Amygdala (tissue), 56 donors: ENCODE measurements around the gene CLIP1.
A peak's percentile ranks its signal among the peaks of the same experiment; 100 is the strongest.
"Not testable (repeated sequence)": the region's sequence is repeated elsewhere in the genome, so short reads cannot be mapped to it uniquely, and the experiment has no call there.

Experiments used
- DNase-seq, 56 donors: peaks; one replicate each; lab custom pipeline; 2025; lab: John Stamatoyannopoulos, UW

The CLIP1 gene

GRCh38 chr12:122399592-122400373 is 22.7 kb downstream of the CLIP1 start:
- peak in 33 of 56 donors; percentile 2 to 54 (median 17) for DNase-seq

GRCh38 chr12:122399254-122399591 is 23.2 kb downstream of the CLIP1 start:
- no peak for DNase-seq

GRCh38 chr12:122397981-122398380 is 24.5 kb downstream of the CLIP1 start:
- DNase-seq: not testable (repeated sequence)

GRCh38 chr12:122395319-122395718 is 27.1 kb downstream of the CLIP1 start:
- DNase-seq: no peak

- no peak for DNase-seq
These were observed 27.8 kb downstream of the CLIP1 start for GRCh38 chr12:122394626-122395194.

GRCh38 chr12:122393817-122394216 is 28.7 kb downstream of the CLIP1 start:
- no peak for DNase-seq

- no peak for DNase-seq
These were observed 30.1 kb downstream of the CLIP1 start for GRCh38 chr12:122392411-122392810.

GRCh38 chr12:122389677-122390076 is 32.8 kb downstream of the CLIP1 start:
- no peak for DNase-seq

- no peak for DNase-seq
These were observed 34.6 kb downstream of the CLIP1 start for GRCh38 chr12:122387887-122388286.

- DNase-seq: no peak
These were observed 37.1 kb downstream of the CLIP1 start for GRCh38 chr12:122385171-122386016.

- DNase-seq: no peak
These were observed 39.5 kb downstream of the CLIP1 start for GRCh38 chr12:122382919-122383350.

GRCh38 chr12:122381021-122381420 is 41.4 kb downstream of the CLIP1 start:
- no peak for DNase-seq

- DNase-seq: not testable (repeated sequence)
These were observed 45.7 kb downstream of the CLIP1 start for GRCh38 chr12:122376751-122377150.

GRCh38 chr12:122374707-122375106 is 47.8 kb downstream of the CLIP1 start:
- DNase-seq: peak in 2 of 56 donors; percentile 1 to 6

GRCh38 chr12:122371475-122372045 is 50.9 kb downstream of the CLIP1 start:
- DNase-seq: no peak

GRCh38 chr12:122368361-122369073 is 54.0 kb downstream of the CLIP1 start:
- DNase-seq: no peak

GRCh38 chr12:122367632-122368031 is 54.8 kb downstream of the CLIP1 start:
- not testable (repeated sequence) for DNase-seq

- DNase-seq: peak in 3 of 56 donors; percentile 5 to 12 (median 6)
These were observed 55.6 kb downstream of the CLIP1 start for GRCh38 chr12:122366685-122367475.

GRCh38 chr12:122365226-122365625 is 57.2 kb downstream of the CLIP1 start:
- not testable (repeated sequence) for DNase-seq
